Ovary (tissue), 3 donors: ENCODE results near the gene BLOC1S4.

Experiments used
- CTCF ChIP-seq, 3 donors: fragments of 450-650 bp in 2 of 3; fragments of 200-600 bp in 1 of 3; IDR thresholded peaks; one replicate each; pipeline versions ENCODE4 v1.5.1 to v1.8.0; 2016 to 2022; ENCODE audit warnings: antibody characterized with exemption in 3 of 3, mild to moderate bottlenecking in 1 of 3
- EP300 ChIP-seq: sonication (generic); formaldehyde crosslinking; IDR thresholded peaks from one replicate; pipeline ENCODE4 v1.6.1; 2017; ENCODE audit warnings: antibody characterized with exemption
- POLR2A ChIP-seq: fragments of 450-650 bp; IDR thresholded peaks from one replicate; pipeline ENCODE4 v1.6.1; 2017; ENCODE audit warnings: antibody characterized with exemption, mild to moderate bottlenecking, moderate library complexity
- donor health status: DM: no; HTN: no; CAD: no.

- TF ChIP-seq POLR2A (no peak), CTCF (IDR thresholded peaks at IDR 0.05) (no peak), EP300 (no peak)
Measured at GRCh38 chr4:6697131-6697530, 18.8 kb upstream of the BLOC1S4 start.
